Vagina (tissue), 2 donors: ENCODE results near the gene FTCDNL1.

Experiments
- POLR2A ChIP-seq, 2 donors: fragments of 450-650 bp; IDR thresholded peaks; one replicate each; pipeline ENCODE4 v1.6.1; 2017; ENCODE audit warnings: antibody characterized with exemption in 2 of 2, mild to moderate bottlenecking in 2 of 2, moderate library complexity in 2 of 2
- TF ChIP-seq, protein P1 (sequence below), 3 experiments: fragments of 450-650 bp in 2 of 3; fragments of 200-600 bp in 1 of 3; sonication (generic) in 1 of 3; IDR thresholded peaks; one replicate each; pipeline ENCODE4 v1.5.1; 2017 to 2019; ENCODE audit warnings: antibody characterized with exemption in 3 of 3, mild to moderate bottlenecking in 2 of 3, moderate library complexity in 2 of 3

DNA sequence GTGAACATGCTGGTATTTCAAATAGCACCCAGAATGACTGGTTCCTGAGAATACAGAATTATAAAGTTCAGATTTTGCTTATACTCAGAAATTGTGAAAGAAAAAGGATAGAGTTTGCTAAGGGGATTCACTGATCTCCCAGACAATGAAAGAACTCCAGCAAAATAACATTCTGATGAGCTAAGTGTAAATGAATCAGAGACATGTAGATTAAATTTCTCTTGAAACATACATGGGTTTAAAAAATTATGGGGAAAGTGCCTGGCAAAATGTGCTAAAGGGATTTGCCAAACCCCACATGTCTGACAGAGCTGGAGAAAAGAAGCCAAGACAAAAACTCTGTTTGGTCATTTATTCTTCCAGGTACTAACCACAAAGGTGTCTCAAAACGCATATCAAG, 116.3 kb downstream of the FTCDNL1 start:
- TF ChIP-seq, protein P1, sequence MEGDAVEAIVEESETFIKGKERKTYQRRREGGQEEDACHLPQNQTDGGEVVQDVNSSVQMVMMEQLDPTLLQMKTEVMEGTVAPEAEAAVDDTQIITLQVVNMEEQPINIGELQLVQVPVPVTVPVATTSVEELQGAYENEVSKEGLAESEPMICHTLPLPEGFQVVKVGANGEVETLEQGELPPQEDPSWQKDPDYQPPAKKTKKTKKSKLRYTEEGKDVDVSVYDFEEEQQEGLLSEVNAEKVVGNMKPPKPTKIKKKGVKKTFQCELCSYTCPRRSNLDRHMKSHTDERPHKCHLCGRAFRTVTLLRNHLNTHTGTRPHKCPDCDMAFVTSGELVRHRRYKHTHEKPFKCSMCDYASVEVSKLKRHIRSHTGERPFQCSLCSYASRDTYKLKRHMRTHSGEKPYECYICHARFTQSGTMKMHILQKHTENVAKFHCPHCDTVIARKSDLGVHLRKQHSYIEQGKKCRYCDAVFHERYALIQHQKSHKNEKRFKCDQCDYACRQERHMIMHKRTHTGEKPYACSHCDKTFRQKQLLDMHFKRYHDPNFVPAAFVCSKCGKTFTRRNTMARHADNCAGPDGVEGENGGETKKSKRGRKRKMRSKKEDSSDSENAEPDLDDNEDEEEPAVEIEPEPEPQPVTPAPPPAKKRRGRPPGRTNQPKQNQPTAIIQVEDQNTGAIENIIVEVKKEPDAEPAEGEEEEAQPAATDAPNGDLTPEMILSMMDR (IDR thresholded peaks at IDR 0.05) = no peak
- TF ChIP-seq POLR2A (IDR thresholded peaks at IDR 0.05) = no peak
